ENCODE data around the gene ATP2B3.

ATP2B3 gene

DNA sequence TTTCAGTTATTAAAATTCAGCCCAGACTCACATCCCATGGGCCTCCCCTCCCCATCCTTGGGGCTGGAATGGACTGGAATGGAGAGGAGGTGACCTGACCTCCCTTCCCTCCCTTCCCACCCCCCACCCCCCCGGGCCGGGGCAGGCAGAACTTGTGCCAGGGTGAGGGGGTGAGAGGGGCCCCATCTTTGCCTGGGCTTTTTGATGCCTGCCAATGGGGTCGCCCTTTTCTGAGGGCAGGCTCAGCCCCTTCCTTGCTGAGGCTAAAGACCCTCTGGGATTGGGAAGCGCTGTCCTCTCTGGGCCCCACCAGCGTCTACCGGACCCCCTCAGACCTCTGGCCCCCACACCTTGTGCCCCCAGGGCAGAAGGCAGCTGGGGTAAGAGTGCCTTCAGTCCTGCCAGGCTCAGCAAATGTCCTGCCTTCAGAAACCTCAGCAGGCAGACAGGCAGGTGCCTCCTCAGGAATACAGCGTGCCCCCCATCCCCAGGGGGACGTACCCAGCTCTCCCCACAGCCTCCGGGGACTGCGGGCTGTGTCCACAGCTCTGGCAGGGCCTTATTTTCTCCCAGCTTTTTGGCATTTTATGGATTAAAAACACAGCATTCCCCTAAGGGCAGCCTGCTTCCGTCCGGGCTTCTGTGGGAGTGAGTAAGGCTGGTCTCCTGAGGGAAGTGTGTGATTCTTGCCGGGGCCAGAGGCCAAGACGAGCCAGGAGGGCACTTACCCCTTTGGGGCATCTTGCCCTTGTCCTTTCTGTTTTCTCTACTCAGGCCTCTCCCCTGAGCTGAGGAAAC lies 94.1 kb downstream of the ATP2B3 start:
- no peaks in the 10 kb centered on the region for H3F3A ChIP-seq (ENCODE audit: insufficient read depth, low read length)
- H3K4me3 ChIP-seq (ENCODE audit: low read depth, low read length, poor library complexity, severe bottlenecking): no peak overlapping the region
- H2AFZ ChIP-seq (ENCODE audit: low read length): no peak overlapping the region
- H3K36me3 ChIP-seq (ENCODE audit: insufficient read depth, low read length): no peaks in the 10 kb centered on the region
- H4K20me1 ChIP-seq (ENCODE audit: insufficient read depth, low read length): no peaks in the 10 kb centered on the region
- H3K9ac ChIP-seq (ENCODE audit: low read length): no peak overlapping the region
- no peaks in the 10 kb centered on the region for H3K27me3 ChIP-seq (ENCODE audit: insufficient read depth, low read length)
- no peaks in the 10 kb centered on the region for H3K79me2 ChIP-seq (ENCODE audit: insufficient read depth, low read length)
- H3K4me2 ChIP-seq (ENCODE audit: low read length): no peak overlapping the region
- peaks cover 7% of the 10 kb centered on the region for H3K4me1 ChIP-seq (ENCODE audit: insufficient read depth, low read length, severe bottlenecking)
- no peaks in the 10 kb centered on the region for H3K9me3 ChIP-seq (ENCODE audit: low read length)
- H3K27ac ChIP-seq (ENCODE audit: low read depth, low read length, poor library complexity, severe bottlenecking): no peak overlapping the region
- TF ChIP-seq EZH2 (IDR thresholded peaks at IDR 0.05; ENCODE audit: borderline replicate concordance, low read length): no peak
- TF ChIP-seq, protein P1, sequence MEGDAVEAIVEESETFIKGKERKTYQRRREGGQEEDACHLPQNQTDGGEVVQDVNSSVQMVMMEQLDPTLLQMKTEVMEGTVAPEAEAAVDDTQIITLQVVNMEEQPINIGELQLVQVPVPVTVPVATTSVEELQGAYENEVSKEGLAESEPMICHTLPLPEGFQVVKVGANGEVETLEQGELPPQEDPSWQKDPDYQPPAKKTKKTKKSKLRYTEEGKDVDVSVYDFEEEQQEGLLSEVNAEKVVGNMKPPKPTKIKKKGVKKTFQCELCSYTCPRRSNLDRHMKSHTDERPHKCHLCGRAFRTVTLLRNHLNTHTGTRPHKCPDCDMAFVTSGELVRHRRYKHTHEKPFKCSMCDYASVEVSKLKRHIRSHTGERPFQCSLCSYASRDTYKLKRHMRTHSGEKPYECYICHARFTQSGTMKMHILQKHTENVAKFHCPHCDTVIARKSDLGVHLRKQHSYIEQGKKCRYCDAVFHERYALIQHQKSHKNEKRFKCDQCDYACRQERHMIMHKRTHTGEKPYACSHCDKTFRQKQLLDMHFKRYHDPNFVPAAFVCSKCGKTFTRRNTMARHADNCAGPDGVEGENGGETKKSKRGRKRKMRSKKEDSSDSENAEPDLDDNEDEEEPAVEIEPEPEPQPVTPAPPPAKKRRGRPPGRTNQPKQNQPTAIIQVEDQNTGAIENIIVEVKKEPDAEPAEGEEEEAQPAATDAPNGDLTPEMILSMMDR (IDR thresholded peaks at IDR 0.05; ENCODE audit: low read length): no peak
- no peaks in the 10 kb centered on the region for H3K9me2 ChIP-seq (ENCODE audit: low read depth, low read length)

DNA sequence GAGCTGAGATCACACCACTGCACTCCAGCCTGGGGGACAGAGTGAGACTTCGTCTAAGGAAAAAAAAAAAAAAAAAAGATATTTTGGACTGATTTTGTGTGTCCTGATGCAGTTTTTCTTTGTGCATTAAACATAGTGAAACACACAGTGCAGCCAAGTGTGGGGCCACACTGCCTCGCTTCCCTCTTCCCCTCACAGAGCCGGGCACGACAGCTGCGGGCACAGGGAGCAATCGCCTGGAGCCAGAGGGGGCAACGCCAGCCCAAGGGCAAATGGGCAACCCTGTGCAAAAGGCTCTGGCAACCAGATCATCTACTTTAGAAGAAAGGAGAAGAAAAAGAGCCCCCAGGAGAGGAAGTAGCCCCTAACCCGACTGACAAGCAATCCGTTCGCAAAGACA lies 95.0 kb downstream of the ATP2B3 start:
- Histone ChIP-seq H2AFZ (ENCODE audit: low read length) (no peak overlapping the region), H4K20me1 (ENCODE audit: insufficient read depth, low read length) (no peaks in the 10 kb centered on the region), H3K27me3 (ENCODE audit: insufficient read depth, low read length) (no peaks in the 10 kb centered on the region), H3K4me3 (ENCODE audit: low read depth, low read length, poor library complexity, severe bottlenecking) (no peak overlapping the region), H3K79me2 (ENCODE audit: insufficient read depth, low read length) (no peaks in the 10 kb centered on the region), H3K27ac (ENCODE audit: low read depth, low read length, poor library complexity, severe bottlenecking) (no peak overlapping the region), H3K9ac (ENCODE audit: low read length) (no peak overlapping the region), H3K9me3 (ENCODE audit: low read length) (no peaks in the 10 kb centered on the region), H3K4me1 (ENCODE audit: insufficient read depth, low read length, severe bottlenecking) (peaks cover 7% of the 10 kb centered on the region), H3K36me3 (ENCODE audit: insufficient read depth, low read length) (no peaks in the 10 kb centered on the region), H3K9me2 (ENCODE audit: low read depth, low read length) (no peaks in the 10 kb centered on the region), H3F3A (ENCODE audit: insufficient read depth, low read length) (no peaks in the 10 kb centered on the region), H3K4me2 (ENCODE audit: low read length) (no peak overlapping the region)
- no peak for TF ChIP-seq EZH2 (IDR thresholded peaks at IDR 0.05; ENCODE audit: borderline replicate concordance, low read length)

DNA sequence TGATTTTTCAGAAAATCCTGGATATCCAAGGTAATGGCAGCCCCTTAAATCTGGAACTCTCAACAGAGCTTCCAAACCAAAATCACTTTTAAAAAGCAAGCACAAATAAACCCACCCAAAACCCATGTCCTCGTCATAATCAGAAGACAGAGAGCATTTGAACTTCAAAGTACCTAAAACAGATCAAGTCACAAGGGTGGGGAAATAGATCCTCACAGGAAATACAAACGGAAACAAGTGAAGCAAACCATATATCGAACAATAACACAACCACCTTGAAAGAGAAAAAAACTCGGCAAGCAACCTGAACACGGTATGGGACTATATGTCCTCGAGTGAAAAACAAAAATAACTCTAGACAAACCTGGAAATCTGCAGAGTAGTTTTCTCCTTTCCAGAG lies 97.4 kb downstream of the ATP2B3 start:
- H3K9ac ChIP-seq (ENCODE audit: low read length): no peak overlapping the region
- H3F3A ChIP-seq (ENCODE audit: insufficient read depth, low read length): no peaks in the 10 kb centered on the region
- H3K4me1 ChIP-seq (ENCODE audit: insufficient read depth, low read length, severe bottlenecking): peaks cover 7% of the 10 kb centered on the region
- H3K9me3 ChIP-seq (ENCODE audit: low read length): no peaks in the 10 kb centered on the region
- no peak overlapping the region for H3K4me2 ChIP-seq (ENCODE audit: low read length)
- H3K27ac ChIP-seq (ENCODE audit: low read depth, low read length, poor library complexity, severe bottlenecking): no peak overlapping the region
- H2AFZ ChIP-seq (ENCODE audit: low read length): no peak overlapping the region
- H3K27me3 ChIP-seq (ENCODE audit: insufficient read depth, low read length): no peaks in the 10 kb centered on the region
- H3K79me2 ChIP-seq (ENCODE audit: insufficient read depth, low read length): no peaks in the 10 kb centered on the region
- H3K36me3 ChIP-seq (ENCODE audit: insufficient read depth, low read length): no peaks in the 10 kb centered on the region
- no peak overlapping the region for H3K4me3 ChIP-seq (ENCODE audit: low read depth, low read length, poor library complexity, severe bottlenecking)
- H3K9me2 ChIP-seq (ENCODE audit: low read depth, low read length): no peaks in the 10 kb centered on the region
- TF ChIP-seq, protein P1 (IDR thresholded peaks at IDR 0.05; ENCODE audit: low read length): no peak
- TF ChIP-seq EZH2 (IDR thresholded peaks at IDR 0.05; ENCODE audit: borderline replicate concordance, low read length): no peak
- H4K20me1 ChIP-seq (ENCODE audit: insufficient read depth, low read length): no peaks in the 10 kb centered on the region

DNA sequence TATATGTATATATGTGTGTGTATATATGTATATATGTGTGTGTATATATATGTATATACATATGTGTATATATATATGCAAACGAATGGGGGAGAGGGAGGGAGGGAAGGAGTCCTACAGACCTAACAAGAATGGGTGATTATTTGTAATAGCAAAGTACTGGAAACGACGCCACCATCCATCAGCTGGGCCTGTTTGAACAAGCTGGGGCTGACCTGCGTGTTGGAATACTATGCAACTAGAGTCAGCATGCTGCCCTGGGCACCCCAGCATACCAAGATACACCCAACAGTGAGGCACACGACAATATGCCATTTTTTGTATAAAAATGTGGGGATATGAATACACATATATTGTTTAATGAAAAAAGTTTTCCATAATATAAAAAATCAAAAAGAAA lies 103.1 kb downstream of the ATP2B3 start:
- Histone ChIP-seq H4K20me1 (ENCODE audit: insufficient read depth, low read length) (no peaks in the 10 kb centered on the region), H3K4me2 (ENCODE audit: low read length) (no peak overlapping the region), H3K4me3 (ENCODE audit: low read depth, low read length, poor library complexity, severe bottlenecking) (no peak overlapping the region), H3K36me3 (ENCODE audit: insufficient read depth, low read length) (no peaks in the 10 kb centered on the region), H2AFZ (ENCODE audit: low read length) (no peak overlapping the region), H3K27me3 (ENCODE audit: insufficient read depth, low read length) (no peaks in the 10 kb centered on the region), H3K9ac (ENCODE audit: low read length) (no peak overlapping the region), H3K9me3 (ENCODE audit: low read length) (no peaks in the 10 kb centered on the region), H3K4me1 (ENCODE audit: insufficient read depth, low read length, severe bottlenecking) (no peaks in the 10 kb centered on the region), H3K27ac (ENCODE audit: low read depth, low read length, poor library complexity, severe bottlenecking) (no peak overlapping the region), H3F3A (ENCODE audit: insufficient read depth, low read length) (no peaks in the 10 kb centered on the region), H3K79me2 (ENCODE audit: insufficient read depth, low read length) (no peaks in the 10 kb centered on the region), H3K9me2 (ENCODE audit: low read depth, low read length) (no peaks in the 10 kb centered on the region)
- TF ChIP-seq EZH2 (IDR thresholded peaks at IDR 0.05; ENCODE audit: borderline replicate concordance, low read length): no peak
- TF ChIP-seq, protein P1 (IDR thresholded peaks at IDR 0.05; ENCODE audit: low read length): no peak

Data from OCI-LY1 (cell line).